GM10266 (cell line): Measurements from ENCODE around the gene PLEKHA7.
A peak's percentile ranks its signal among the peaks of the same experiment; 100 is the strongest.
"Not testable (repeated sequence)": the region's sequence is repeated elsewhere in the genome, so short reads cannot be mapped to it uniquely, and the experiment has no call there.

Source experiments
- DNase-seq: peaks from one replicate; pipeline ENCODE4 v3.0.0; 2012; ENCODE audit errors: extremely low spot score
- CTCF ChIP-seq: IDR thresholded peaks from 2 replicates; pipeline ENCODE4 v1.5.1; 2012; ENCODE audit warnings: mild to moderate bottlenecking, low read depth; ENCODE audit not compliant: control insufficient read depth, insufficient read depth; ENCODE audit errors: missing control alignments

PLEKHA7 gene

GRCh38 chr11:16917941-16918340, 96.3 kb downstream of the PLEKHA7 start:
- no peak for DNase-seq
- no peak for TF ChIP-seq CTCF

- no peak for DNase-seq
- TF ChIP-seq CTCF, result no peak
These were observed 101.5 kb downstream of the PLEKHA7 start for GRCh38 chr11:16912692-16913111.

- no peak for TF ChIP-seq CTCF
These were observed 102.6 kb downstream of the PLEKHA7 start for GRCh38 chr11:16911658-16912057.

DNA sequence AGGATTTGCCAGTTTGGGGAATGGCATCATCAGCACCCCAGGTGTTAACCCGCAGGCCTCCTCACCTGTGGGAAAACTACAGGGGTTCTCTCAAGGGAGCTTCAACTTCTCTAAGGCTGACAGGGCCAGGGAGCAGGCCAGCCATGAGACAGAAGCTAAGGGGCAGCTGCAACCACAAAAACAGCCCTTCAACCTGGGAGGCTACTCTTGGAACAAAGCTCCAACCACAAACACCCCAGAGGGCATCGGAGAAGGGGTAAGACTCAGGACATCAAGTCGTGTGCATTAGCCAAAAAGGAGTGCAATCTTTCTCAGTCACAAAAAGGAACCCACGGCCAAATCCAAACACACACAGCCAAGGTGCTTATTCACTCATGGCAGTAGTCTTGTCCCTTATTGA, 103.0 kb downstream of the PLEKHA7 start:
- no peak for DNase-seq
- no peak for TF ChIP-seq CTCF

More at GRCh38 chr11:16911658-16912057, 102.6 kb downstream of the PLEKHA7 start:
- DNase-seq, result no peak

DNA sequence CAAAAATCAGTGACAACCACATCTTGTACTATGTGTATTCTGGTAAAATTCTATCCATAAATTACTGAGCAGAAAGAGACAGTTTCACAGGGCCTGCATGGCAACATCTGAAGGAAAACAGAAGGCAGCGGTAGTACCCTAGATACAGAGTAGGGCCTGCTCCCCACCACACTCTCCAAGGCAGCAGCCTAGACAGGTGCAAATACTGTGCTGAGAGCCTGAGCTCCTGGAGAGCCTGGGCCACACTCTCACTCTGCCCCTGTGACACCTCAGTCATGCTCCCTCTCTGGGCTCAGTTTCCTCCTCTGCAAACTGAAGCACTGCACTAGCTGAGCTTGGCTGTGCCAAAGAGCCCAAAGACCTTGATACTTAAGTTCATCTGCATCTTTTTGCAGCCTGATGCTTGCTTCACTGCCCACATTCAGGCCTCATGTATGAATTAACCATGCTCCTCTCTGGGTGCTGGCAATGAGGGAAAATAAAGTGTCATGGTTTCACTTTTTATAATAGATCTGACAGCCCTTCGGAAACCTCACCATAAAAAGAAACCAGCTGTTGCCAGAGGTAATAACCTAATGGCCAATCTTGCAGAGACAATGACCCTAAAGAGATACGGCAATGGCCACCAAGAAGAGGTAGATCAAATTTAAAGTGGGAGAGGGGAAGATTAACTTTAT, 104.7 kb downstream of the PLEKHA7 start:
- TF ChIP-seq CTCF, result no peak
- peak; percentile 62 for DNase-seq

DNA sequence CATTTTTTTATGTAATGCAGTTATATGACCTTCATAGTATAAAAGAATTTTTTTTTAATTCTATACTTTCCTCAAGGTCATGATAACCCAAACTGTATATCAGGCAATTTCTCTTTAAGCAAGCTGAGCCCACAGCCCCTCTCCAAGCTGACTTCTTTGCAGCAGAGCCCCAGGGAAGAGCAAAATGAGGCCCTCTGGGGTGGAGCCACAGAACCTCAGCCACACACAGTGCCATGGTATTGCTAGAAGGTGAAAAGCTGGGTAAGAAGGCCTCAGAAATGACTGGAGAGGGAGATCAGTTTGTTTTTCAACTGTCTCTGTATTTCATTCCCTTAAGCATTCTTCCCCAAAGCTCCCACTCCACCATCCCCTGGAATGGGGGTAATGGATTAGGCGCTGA, 108.8 kb downstream of the PLEKHA7 start:
- TF ChIP-seq CTCF, result no peak
- no peak for DNase-seq

GRCh38 chr11:16904761-16905160, 109.5 kb downstream of the PLEKHA7 start:
- DNase-seq, result not testable (repeated sequence)
